GM20000 (cell line): ENCODE measurements around the gene PTPRQ.

Experiments used
- DNase-seq: peaks from one replicate; pipeline ENCODE4 v3.0.0; 2012; ENCODE audit warnings: low spot score
- TF ChIP-seq, protein P1 (sequence below): IDR thresholded peaks from 2 replicates; pipeline ENCODE4 v1.5.1; 2012; ENCODE audit warnings: mild to moderate bottlenecking, control low read depth; ENCODE audit errors: extremely low read depth, missing control alignments

The PTPRQ gene, protein sequence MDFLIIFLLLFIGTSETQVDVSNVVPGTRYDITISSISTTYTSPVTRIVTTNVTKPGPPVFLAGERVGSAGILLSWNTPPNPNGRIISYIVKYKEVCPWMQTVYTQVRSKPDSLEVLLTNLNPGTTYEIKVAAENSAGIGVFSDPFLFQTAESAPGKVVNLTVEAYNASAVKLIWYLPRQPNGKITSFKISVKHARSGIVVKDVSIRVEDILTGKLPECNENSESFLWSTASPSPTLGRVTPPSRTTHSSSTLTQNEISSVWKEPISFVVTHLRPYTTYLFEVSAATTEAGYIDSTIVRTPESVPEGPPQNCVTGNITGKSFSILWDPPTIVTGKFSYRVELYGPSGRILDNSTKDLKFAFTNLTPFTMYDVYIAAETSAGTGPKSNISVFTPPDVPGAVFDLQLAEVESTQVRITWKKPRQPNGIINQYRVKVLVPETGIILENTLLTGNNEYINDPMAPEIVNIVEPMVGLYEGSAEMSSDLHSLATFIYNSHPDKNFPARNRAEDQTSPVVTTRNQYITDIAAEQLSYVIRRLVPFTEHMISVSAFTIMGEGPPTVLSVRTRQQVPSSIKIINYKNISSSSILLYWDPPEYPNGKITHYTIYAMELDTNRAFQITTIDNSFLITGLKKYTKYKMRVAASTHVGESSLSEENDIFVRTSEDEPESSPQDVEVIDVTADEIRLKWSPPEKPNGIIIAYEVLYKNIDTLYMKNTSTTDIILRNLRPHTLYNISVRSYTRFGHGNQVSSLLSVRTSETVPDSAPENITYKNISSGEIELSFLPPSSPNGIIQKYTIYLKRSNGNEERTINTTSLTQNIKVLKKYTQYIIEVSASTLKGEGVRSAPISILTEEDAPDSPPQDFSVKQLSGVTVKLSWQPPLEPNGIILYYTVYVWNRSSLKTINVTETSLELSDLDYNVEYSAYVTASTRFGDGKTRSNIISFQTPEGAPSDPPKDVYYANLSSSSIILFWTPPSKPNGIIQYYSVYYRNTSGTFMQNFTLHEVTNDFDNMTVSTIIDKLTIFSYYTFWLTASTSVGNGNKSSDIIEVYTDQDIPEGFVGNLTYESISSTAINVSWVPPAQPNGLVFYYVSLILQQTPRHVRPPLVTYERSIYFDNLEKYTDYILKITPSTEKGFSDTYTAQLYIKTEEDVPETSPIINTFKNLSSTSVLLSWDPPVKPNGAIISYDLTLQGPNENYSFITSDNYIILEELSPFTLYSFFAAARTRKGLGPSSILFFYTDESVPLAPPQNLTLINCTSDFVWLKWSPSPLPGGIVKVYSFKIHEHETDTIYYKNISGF (N-terminal part only)

DNA sequence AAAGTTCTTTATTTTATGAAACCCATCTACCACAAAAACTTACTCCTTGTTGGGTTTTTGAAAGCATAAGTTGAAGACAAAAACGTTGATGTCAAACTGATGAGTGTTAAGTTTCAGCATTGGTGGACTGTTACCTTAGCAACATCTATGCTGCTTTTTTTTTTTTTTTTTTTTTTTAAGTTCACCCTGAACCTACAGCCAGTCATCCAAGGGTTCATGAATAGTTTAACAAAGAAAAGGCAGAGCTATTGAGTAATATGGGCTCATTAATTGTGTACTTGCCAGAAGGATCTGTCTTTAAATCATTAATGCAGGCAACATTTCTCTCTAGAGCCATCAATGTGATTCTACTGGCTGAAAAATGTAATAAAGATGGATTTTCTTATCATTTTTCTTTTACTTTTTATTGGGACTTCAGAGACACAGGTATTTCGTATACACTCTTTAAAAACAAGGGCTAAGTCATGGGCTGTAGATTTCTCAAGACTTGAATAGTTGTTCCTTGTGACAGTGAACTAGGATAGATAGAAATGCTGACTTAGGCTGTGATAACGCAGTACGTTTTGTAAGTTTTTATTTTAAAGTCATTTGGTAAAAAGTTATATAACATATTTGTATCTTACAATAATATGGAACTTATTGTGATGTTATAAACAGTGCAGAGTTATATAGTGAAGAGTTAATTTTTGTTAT is at the start of gene PTPRQ:
Gene PTPRQ, plus strand, starts transcription at position 262 of the 693 bp plus-strand sequence. Its CDS starts 111 bp downstream, at position 373.
- TF ChIP-seq, protein P1, sequence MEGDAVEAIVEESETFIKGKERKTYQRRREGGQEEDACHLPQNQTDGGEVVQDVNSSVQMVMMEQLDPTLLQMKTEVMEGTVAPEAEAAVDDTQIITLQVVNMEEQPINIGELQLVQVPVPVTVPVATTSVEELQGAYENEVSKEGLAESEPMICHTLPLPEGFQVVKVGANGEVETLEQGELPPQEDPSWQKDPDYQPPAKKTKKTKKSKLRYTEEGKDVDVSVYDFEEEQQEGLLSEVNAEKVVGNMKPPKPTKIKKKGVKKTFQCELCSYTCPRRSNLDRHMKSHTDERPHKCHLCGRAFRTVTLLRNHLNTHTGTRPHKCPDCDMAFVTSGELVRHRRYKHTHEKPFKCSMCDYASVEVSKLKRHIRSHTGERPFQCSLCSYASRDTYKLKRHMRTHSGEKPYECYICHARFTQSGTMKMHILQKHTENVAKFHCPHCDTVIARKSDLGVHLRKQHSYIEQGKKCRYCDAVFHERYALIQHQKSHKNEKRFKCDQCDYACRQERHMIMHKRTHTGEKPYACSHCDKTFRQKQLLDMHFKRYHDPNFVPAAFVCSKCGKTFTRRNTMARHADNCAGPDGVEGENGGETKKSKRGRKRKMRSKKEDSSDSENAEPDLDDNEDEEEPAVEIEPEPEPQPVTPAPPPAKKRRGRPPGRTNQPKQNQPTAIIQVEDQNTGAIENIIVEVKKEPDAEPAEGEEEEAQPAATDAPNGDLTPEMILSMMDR: no peak
- no peak for DNase-seq

DNA sequence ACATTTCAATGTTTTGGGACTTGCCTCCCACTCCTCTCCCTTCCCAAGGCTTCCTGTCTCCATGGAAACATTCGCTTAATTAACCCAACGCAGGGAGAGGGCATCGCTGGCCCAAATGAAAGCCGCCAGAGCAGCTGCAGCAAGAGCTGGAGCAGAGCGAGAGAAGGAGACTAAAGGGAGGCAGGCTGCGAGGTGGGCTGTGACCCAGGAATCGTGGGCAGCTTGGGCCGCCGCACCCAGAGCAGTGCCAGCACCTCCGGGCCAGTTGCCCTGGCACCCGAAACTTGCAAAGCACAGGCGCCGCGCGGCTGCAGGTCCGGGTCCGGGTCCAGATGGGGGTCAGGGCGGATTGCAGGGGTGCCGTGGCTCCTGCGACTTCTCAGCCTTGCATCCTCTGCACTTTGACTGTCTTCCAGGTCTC is 43.5 kb upstream of the PTPRQ start:
- TF ChIP-seq, protein P1: no peak
- DNase-seq: no peak

DNA sequence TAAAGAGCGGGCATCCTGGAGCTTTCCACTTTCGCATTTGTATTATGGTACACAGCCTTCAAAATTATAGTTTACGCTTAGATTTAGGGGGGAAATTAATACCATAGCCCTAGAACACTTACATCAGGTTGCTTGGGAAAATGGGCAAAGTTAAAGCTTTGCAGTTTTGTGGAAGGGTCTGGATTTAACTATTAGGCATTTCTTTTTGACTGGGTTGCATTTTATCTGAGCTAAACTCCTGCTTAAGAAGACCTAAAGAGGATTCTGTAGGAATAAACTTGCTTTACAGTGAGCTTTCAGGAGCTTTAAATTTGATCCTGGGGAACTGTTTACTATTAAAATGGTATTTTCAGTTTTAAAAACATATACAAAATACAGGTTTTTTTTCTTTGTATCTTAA is 42.8 kb upstream of the PTPRQ start:
- no peak for DNase-seq
- TF ChIP-seq, protein P1: no peak

DNA sequence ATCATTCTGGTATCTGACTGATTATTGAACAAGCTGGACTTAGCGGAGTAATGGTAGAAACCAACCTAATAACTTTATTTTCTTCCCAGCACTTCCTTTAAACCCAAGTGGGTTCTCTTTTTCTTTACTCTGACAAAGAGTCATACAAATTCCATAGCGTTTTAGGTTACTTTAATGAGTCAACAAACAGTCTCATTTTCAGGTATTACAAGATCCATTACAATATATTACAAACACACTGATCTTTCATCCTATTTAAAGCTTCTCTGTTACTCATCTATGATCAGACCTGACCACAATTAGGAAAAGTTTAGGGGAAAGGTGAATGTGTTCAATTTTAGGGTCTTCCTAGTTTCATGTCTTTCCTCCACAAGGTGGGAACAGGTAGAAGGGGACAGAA is 39.4 kb upstream of the PTPRQ start:
- TF ChIP-seq, protein P1: no peak
- DNase-seq: no peak

DNA sequence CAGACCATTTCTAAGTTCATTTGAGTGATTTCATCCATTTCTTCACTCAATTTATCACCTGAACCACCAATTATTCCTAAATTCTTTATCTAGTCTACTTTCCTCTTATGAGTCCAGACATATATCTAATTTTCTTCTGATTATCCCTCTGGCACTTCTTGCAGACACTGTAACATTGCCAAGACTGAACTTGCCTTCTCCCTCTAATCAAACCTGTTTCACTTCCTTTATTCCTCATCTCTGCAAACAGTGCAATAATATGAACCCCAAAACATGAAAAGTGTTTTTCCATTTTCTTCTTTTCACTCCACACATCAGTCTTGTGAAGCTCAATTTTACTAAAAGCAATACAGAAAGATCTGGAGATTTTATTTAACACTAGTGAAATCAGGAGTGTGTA is 37.8 kb upstream of the PTPRQ start:
- no peak for DNase-seq

DNA sequence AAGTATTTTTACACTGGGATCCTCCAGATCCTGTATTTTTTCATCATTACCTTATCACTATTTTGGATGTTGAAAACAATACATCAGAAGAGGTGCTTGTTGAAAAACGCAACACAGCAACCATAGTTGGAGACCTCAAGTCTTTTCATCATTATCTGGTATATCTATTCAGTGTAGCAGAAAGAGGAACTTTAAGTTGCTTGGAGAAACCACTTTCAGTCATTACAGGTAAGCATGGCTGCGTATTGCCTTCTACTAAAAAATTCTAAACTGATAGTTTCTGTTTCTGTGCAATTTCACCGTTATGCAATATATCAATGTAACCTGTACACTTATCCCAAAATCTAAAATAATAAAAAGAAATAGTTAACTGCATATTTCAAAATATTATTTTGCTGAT is 32.2 kb upstream of the PTPRQ start:
- DNase-seq: no peak
- TF ChIP-seq, protein P1: no peak

More for the DNA sequence above, 37.8 kb upstream of the PTPRQ start:
- TF ChIP-seq, protein P1: no peak
